ENCODE data around the gene HSPA5. TPM values are rescaled to one million over a fixed set of nuclear protein-coding genes. Genes with fewer than 3 reads are reported as not detected.

HSPA5 gene
- total RNA-seq, 5 donors from 2014 or later (not counting 1 experiment from before 2014, with no cell fraction given): 105 to 196 (median 118) TPM

- ATAC-seq (replicated peaks in 1 of 4): peak; percentile 95 to 99 (median 99)
- Histone ChIP-seq H3K4me3 (ENCODE audit: control insufficient read depth in 1 of 2, extremely low read depth in 1 of 2, low read length in 1 of 2) (peak within 1 kb of the TSS; percentile 78 to 86), H3K9me3 (no peaks in the 10 kb centered on the region), H3K27me3 (replicated peaks in 1 of 2; ENCODE audit: control insufficient read depth in 2 of 2, extremely low read depth in 1 of 2, insufficient read depth in 2 of 2, low read length in 1 of 2) (no peaks in the 10 kb centered on the region), H3K36me3 (ENCODE audit: control insufficient read depth in 2 of 2, extremely low read depth in 1 of 2, insufficient read depth in 1 of 2, low read length in 1 of 2) (no peaks in the 10 kb centered on the region), H3K4me1 (ENCODE audit: control insufficient read depth in 1 of 2, extremely low read depth in 1 of 2, insufficient read depth in 2 of 2, low read length in 2 of 2) (peaks cover 19 to 33% of the 10 kb centered on the region in 2 experiments), H3K27ac (ENCODE audit: low read length) (peak within 1 kb of the TSS; percentile 75)
- ChIA-PET CTCF (interaction anchor here in 1 of 2 donors (1.0 to 1.1 kb wide), 2 partner anchors 21 to 23 kb away, joined by 3 to 5 read pairs; partner anchors contain the start of gene HSPA5), POLR2A (interaction anchor here (0.6 to 1.8 kb wide), 3 partner anchors 20 to 74 kb away, joined by 3 to 13 read pairs (median 5); partner anchors contain the start of gene HSPA5 (in 2 of the 2))
- peaks cover 12% of the 10 kb centered on the region for H3K36me3 Mint-ChIP-seq
- peak within 1 kb of the TSS; percentile 89 to 93 for H3K27ac Mint-ChIP-seq
- peak within 1 kb of the TSS; percentile 88 to 96 (median 96) for H3K4me3 Mint-ChIP-seq
- no peaks in the 10 kb centered on the region for H3K27me3 Mint-ChIP-seq
- peaks cover 33 to 44% (median 41%) of the 10 kb centered on the region in 3 donors for H3K4me1 Mint-ChIP-seq
- WGBS (ENCODE audit: insufficient coverage): under 1% methylated on average over 66 of the region's 72 CpGs
- DNase-seq: peak; percentile 73 to 91 (median 84)
- no peaks in the 10 kb centered on the region for H3K9me3 Mint-ChIP-seq
Observed at GRCh38 chr9:125261501-125262293, 20.6 kb upstream of the HSPA5 start, which contains the start of gene GAPVD1. Gene GAPVD1 (plus strand): TSS chr9:125261826. CDS start chr9:125298922, 37,096 bp downstream.

- no peak overlapping the region for H3K27ac ChIP-seq (ENCODE audit: low read length)
- ATAC-seq (replicated peaks in 1 of 4) (no peak), DNase-seq (no peak)
- no peaks in the 10 kb centered on the region for H3K27me3 ChIP-seq (replicated peaks in 1 of 2; ENCODE audit: control insufficient read depth in 2 of 2, extremely low read depth in 1 of 2, insufficient read depth in 2 of 2, low read length in 1 of 2)
- H3K4me1 ChIP-seq (ENCODE audit: control insufficient read depth in 1 of 2, extremely low read depth in 1 of 2, insufficient read depth in 2 of 2, low read length in 2 of 2): peaks cover 19 to 33% of the 10 kb centered on the region in 2 experiments
- CTCF ChIA-PET: interaction anchor here in 1 of 2 donors (1.1 kb wide), 1 partner anchor 19 kb away, joined by 5 read pairs; the partner anchor contains the start of gene HSPA5
- no peak overlapping the region for H3K4me3 ChIP-seq (ENCODE audit: control insufficient read depth in 1 of 2, extremely low read depth in 1 of 2, low read length in 1 of 2)
- peak overlapping the region in 1 of 2 donors; percentile 89 for H3K27ac Mint-ChIP-seq
- no peaks in the 10 kb centered on the region for H3K9me3 ChIP-seq
- H3K4me1 Mint-ChIP-seq: peaks cover 29 to 39% (median 36%) of the 10 kb centered on the region in 3 donors
- POLR2A ChIA-PET: interaction anchor here (0.6 kb wide), 2 partner anchors 19 to 54 kb away, joined by 4 read pairs; partner anchors contain the start of gene HSPA5 (in 1 of the 2)
- peak overlapping the region; percentile 88 to 96 (median 96) for H3K4me3 Mint-ChIP-seq
- H3K27me3 Mint-ChIP-seq: no peaks in the 10 kb centered on the region
- H3K9me3 Mint-ChIP-seq: no peaks in the 10 kb centered on the region
- peaks cover 8% of the 10 kb centered on the region for H3K36me3 Mint-ChIP-seq
- H3K36me3 ChIP-seq (ENCODE audit: control insufficient read depth in 2 of 2, extremely low read depth in 1 of 2, insufficient read depth in 1 of 2, low read length in 1 of 2): no peaks in the 10 kb centered on the region
Observed at GRCh38 chr9:125260561-125260960, 19.4 kb upstream of the HSPA5 start.

GRCh38 chr9:125258832-125259534 lies 17.8 kb upstream of the HSPA5 start:
- Histone ChIP-seq H3K4me3 (ENCODE audit: control insufficient read depth in 1 of 2, extremely low read depth in 1 of 2, low read length in 1 of 2) (no peak overlapping the region), H3K4me1 (ENCODE audit: control insufficient read depth in 1 of 2, extremely low read depth in 1 of 2, insufficient read depth in 2 of 2, low read length in 2 of 2) (peaks cover 11 to 24% of the 10 kb centered on the region in 2 experiments), H3K27ac (ENCODE audit: low read length) (no peak overlapping the region), H3K9me3 (no peaks in the 10 kb centered on the region), H3K36me3 (ENCODE audit: control insufficient read depth in 2 of 2, extremely low read depth in 1 of 2, insufficient read depth in 1 of 2, low read length in 1 of 2) (no peaks in the 10 kb centered on the region), H3K27me3 (replicated peaks in 1 of 2; ENCODE audit: control insufficient read depth in 2 of 2, extremely low read depth in 1 of 2, insufficient read depth in 2 of 2, low read length in 1 of 2) (no peaks in the 10 kb centered on the region)
- no CpG with 5 or more reads among the region's 2 CpGs for WGBS (ENCODE audit: insufficient coverage)
- DNase-seq (no peak), ATAC-seq (replicated peaks in 1 of 4) (no peak)
- Mint-ChIP-seq H3K27ac (no peak overlapping the region), H3K36me3 (peaks cover 8% of the 10 kb centered on the region), H3K27me3 (no peaks in the 10 kb centered on the region), H3K4me1 (peaks cover 17 to 25% (median 22%) of the 10 kb centered on the region in 3 donors), H3K4me3 (no peak overlapping the region), H3K9me3 (no peaks in the 10 kb centered on the region)
- ChIA-PET CTCF (no interaction called here), POLR2A (no interaction called here)

- Mint-ChIP-seq H3K27ac (no peak overlapping the region), H3K4me3 (no peak overlapping the region), H3K36me3 (peaks cover 4% of the 10 kb centered on the region), H3K9me3 (no peaks in the 10 kb centered on the region), H3K27me3 (no peaks in the 10 kb centered on the region), H3K4me1 (peaks cover 11 to 19% (median 16%) of the 10 kb centered on the region in 3 donors)
- H3K4me3 ChIP-seq (ENCODE audit: control insufficient read depth in 1 of 2, extremely low read depth in 1 of 2, low read length in 1 of 2): no peak overlapping the region
- H3K27me3 ChIP-seq (replicated peaks in 1 of 2; ENCODE audit: control insufficient read depth in 2 of 2, extremely low read depth in 1 of 2, insufficient read depth in 2 of 2, low read length in 1 of 2): no peaks in the 10 kb centered on the region
- WGBS (ENCODE audit: insufficient coverage): 97% methylated on average over 4 of the region's 6 CpGs
- no peak for DNase-seq
- no peaks in the 10 kb centered on the region for H3K36me3 ChIP-seq (ENCODE audit: control insufficient read depth in 2 of 2, extremely low read depth in 1 of 2, insufficient read depth in 1 of 2, low read length in 1 of 2)
- no peak overlapping the region for H3K27ac ChIP-seq (ENCODE audit: low read length)
- ChIA-PET POLR2A (no interaction called here), CTCF (interaction anchor here in 1 of 2 donors (0.7 kb wide), 1 partner anchor 49 kb away, joined by 3 read pairs; no protein-coding TSS in a partner anchor)
- H3K4me1 ChIP-seq (ENCODE audit: control insufficient read depth in 1 of 2, extremely low read depth in 1 of 2, insufficient read depth in 2 of 2, low read length in 2 of 2): peaks cover 8 to 16% of the 10 kb centered on the region in 2 experiments
- ATAC-seq (replicated peaks in 1 of 4): no peak
- H3K9me3 ChIP-seq: no peaks in the 10 kb centered on the region
Observed at GRCh38 chr9:125258160-125258785, 17.1 kb upstream of the HSPA5 start.

- Mint-ChIP-seq H3K27ac (no peak overlapping the region), H3K9me3 (no peaks in the 10 kb centered on the region), H3K27me3 (no peaks in the 10 kb centered on the region), H3K36me3 (no peaks in the 10 kb centered on the region), H3K4me3 (no peak overlapping the region), H3K4me1 (peaks cover 0 to 5% (median 2%) of the 10 kb centered on the region in 3 donors)
- Histone ChIP-seq H3K4me3 (ENCODE audit: control insufficient read depth in 1 of 2, extremely low read depth in 1 of 2, low read length in 1 of 2) (no peak overlapping the region), H3K4me1 (ENCODE audit: control insufficient read depth in 1 of 2, extremely low read depth in 1 of 2, insufficient read depth in 2 of 2, low read length in 2 of 2) (no peaks in the 10 kb centered on the region), H3K27ac (ENCODE audit: low read length) (no peak overlapping the region), H3K9me3 (no peaks in the 10 kb centered on the region), H3K36me3 (ENCODE audit: control insufficient read depth in 2 of 2, extremely low read depth in 1 of 2, insufficient read depth in 1 of 2, low read length in 1 of 2) (no peaks in the 10 kb centered on the region), H3K27me3 (replicated peaks in 1 of 2; ENCODE audit: control insufficient read depth in 2 of 2, extremely low read depth in 1 of 2, insufficient read depth in 2 of 2, low read length in 1 of 2) (no peaks in the 10 kb centered on the region)
- DNase-seq (peak in 1 of 35 experiments; percentile 4), ATAC-seq (replicated peaks in 1 of 4) (no peak)
- ChIA-PET CTCF (interaction anchor here in 1 of 2 donors (1.2 kb wide), 3 partner anchors 18 to 106 kb away, joined by 3 to 6 read pairs (median 3); no protein-coding TSS in a partner anchor), POLR2A (interaction anchor here (0.6 to 0.7 kb wide), 3 partner anchors 11 to 19 kb away, joined by 3 to 9 read pairs (median 4); no protein-coding TSS in a partner anchor)
- WGBS (ENCODE audit: insufficient coverage): 100% methylated on average over 1 of the region's 2 CpGs
Observed at GRCh38 chr9:125255781-125256391, 14.7 kb upstream of the HSPA5 start.
